Mammary epithelial cell (primary cell): ENCODE data around the gene PPP1R3D.

ENCODE experiments used
- CTCF ChIP-seq, 2 donors: IDR thresholded peaks in 1 of 2; conservative IDR thresholded peaks in 1 of 2; 2 replicates each; pipeline ENCODE4 v1.5.1; 2011 to 2012; ENCODE audit warnings: inconsistent platforms in 2 of 2, low read length in 2 of 2, mild to moderate bottlenecking in 2 of 2, control low read depth in 1 of 2, low read depth in 1 of 2; ENCODE audit not compliant: insufficient read depth in 1 of 2; ENCODE audit errors: extremely low read depth in 1 of 2
- EZH2 ChIP-seq: IDR thresholded peaks from 2 replicates; pipeline ENCODE4 v1.6.1; 2012; ENCODE audit warnings: low read length, inconsistent platforms, borderline replicate concordance

DNA sequence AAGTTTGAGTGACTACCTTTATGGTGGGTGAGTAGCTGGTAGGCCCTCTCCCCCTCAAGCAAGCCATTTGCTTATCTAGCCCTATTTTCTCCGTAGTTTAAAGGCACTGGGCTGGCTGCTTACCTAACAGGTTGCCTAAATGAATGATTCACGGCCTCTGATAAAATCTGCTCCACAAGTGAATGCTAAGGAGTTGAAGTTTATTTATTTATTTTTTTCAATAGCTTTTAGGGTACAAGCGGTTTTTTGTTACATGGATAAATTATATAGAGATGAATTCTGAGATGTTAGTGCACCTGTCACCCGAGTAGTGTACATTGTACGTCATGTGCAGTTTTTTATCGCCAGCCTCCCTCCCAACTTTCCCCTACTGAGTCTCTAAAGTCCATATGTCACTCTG is 9.8 kb upstream of the PPP1R3D start:
- TF ChIP-seq CTCF (conservative IDR thresholded peaks at IDR 0.05 in 1 of 2, IDR thresholded peaks at IDR 0.05 in 1 of 2; ENCODE audit: extremely low read depth in 1 of 2, insufficient read depth in 1 of 2, low read depth in 1 of 2, low read length in 2 of 2): no peak
- no peak for TF ChIP-seq EZH2
